A549 (cell line): ENCODE results near the gene HOXC12.

ENCODE experiments used
- CEBPB ChIP-seq, 2 experiments: fragments of >200 bp in 1 of 2; sonication (Bioruptor Twin) in 1 of 2; formaldehyde crosslinking in 1 of 2; IDR thresholded peaks; 2 replicates each; pipeline ENCODE4 v1.6.1; 2012 to 2016
- POLR2A ChIP-seq: IDR thresholded peaks from 2 replicates; pipeline ENCODE4 v1.6.1; 2012; ENCODE audit warnings: mild to moderate bottlenecking, low read length
- RAD21 ChIP-seq, 2 experiments: fragments of >200 bp in 1 of 2; sonication (Bioruptor Twin) in 1 of 2; formaldehyde crosslinking in 1 of 2; IDR thresholded peaks in 1 of 2; conservative IDR thresholded peaks in 1 of 2; 2 replicates in 1 of 2; 3 replicates in 1 of 2; pipeline ENCODE4 v1.6.1; 2012 to 2018; ENCODE audit warnings: inconsistent platforms in 1 of 2
- ZC3H11A ChIP-seq: fragments of 450-650 bp; IDR thresholded peaks from 2 replicates; pipeline ENCODE4 v1.6.1; 2014; ENCODE audit warnings: antibody characterized with exemption, mild to moderate bottlenecking
- ZFP36 ChIP-seq: fragments of 450-650 bp; IDR thresholded peaks from 2 replicates; pipeline ENCODE4 v1.6.1; 2014; ENCODE audit warnings: borderline replicate concordance; ENCODE audit not compliant: partially characterized antibody

GRCh38 chr12:53971686-53972085 is 17.0 kb downstream of the HOXC12 start:
- TF ChIP-seq ZC3H11A: no peak
- no peak for TF ChIP-seq ZFP36
- TF ChIP-seq RAD21 (conservative IDR thresholded peaks at IDR 0.05 in 1 of 2, IDR thresholded peaks at IDR 0.05 in 1 of 2): no peak
- TF ChIP-seq POLR2A: no peak
- TF ChIP-seq CEBPB (IDR thresholded peaks at IDR 0.05): no peak
